Adipose tissue (tissue), 3 donors: ENCODE measurements around the gene MRPL54. TPM values are rescaled to one million over a fixed set of nuclear protein-coding genes. Genes with fewer than 3 reads are reported as not detected.
"Not testable (repeated sequence)": the region's sequence is repeated elsewhere in the genome, so short reads cannot be mapped to it uniquely, and the experiment has no call there.

Source experiments
- H3K27ac ChIP-seq: one replicate; pipeline ENCODE4 v1.5.1; 2013; ENCODE audit warnings: low read depth, low read length
- WGBS, 3 donors: extraction: QIAGEN DNeasy Blood & Tissue Kit; methylation state at CpG; one replicate each; pipeline ENCODE4 v1.1.7; 2013; 5-methylcytosine and 5-hydroxymethylcytosine counted together
- polyA plus RNA-seq, 3 donors: library from polyadenylated mRNA; stranded (reverse); fragments of 200-250 nt; gene quantifications; one replicate each; pipeline ENCODE4 v1.2.3, GENCODE V29; 2013
- donor health status: healthy with polysubstance abuse.
- donor health status: Bipolar disorder and iron deficiency.
- donor health status: healthy.

The MRPL54 gene
- polyA plus RNA-seq, 3 donors: 89.4 to 128 (median 114) TPM

GRCh38 chr19:3762130-3762473, 380 bp upstream of the MRPL54 start:
- 69 to 73% (median 71%) methylated on average over 1 of the region's 1 CpG for WGBS, 3 donors
- no peak overlapping the region for H3K27ac ChIP-seq

- H3K27ac ChIP-seq: no peak overlapping the region
- WGBS, 3 donors: 91 to 95% (median 94%) methylated on average over 12 of the region's 12 CpGs
Measured at GRCh38 chr19:3765121-3765520, 2.6 kb downstream of the MRPL54 start.

DNA sequence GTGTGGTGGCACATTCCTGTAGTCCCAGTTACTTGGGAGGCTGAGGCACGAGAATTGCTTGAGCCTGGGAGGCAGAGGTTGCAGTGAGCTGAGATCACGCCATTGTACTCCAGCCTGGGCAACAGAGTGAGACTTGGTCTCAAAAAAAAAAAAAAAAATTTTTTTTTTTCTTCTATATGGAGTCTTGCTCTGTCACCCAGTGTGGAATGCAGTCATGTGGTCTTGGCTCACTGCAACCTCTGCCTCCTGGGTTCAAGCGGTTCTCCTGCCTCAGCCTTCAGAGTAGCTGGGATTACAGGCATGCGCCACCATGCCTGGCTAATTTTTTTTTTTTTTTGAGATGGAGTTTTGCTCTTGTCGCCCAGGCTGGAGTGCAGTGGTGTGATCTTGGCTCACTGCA, 3.3 kb downstream of the MRPL54 start:
- H3K27ac ChIP-seq: not testable (repeated sequence)
- 92 to 96% (median 95%) methylated on average over 5 of the region's 5 CpGs for WGBS, 3 donors

DNA sequence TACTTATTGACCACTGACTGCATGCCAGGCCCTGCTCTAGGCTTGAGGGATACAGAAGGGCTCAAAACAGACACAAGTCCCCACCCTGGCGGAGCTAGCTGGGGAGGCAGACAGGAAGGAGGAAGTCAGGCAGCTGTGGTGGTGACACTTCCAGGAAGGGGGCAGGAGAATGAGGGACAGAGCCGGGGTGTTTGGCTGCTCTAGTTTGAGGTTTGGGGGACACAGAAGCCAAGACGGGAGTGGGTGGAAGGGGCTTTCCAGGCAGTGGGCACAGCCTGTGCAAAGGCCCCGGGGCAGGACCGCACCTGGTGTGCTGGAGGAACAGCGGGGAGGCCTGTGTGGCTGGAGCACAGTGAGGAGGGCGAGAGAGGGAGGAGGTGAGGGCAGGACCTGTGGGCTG, 4.0 kb downstream of the MRPL54 start:
- H3K27ac ChIP-seq: no peak overlapping the region
- WGBS, 3 donors: 74 to 94% (median 76%) methylated on average over 6 to 7 of the region's 7 CpGs

GRCh38 chr19:3767050-3767449, 4.6 kb downstream of the MRPL54 start:
- H3K27ac ChIP-seq: no peak overlapping the region
- WGBS, 3 donors: 94 to 95% (median 94%) methylated on average over 20 to 23 of the region's 23 CpGs

- no peak overlapping the region for H3K27ac ChIP-seq
- 85 to 94% (median 86%) methylated on average over 22 to 25 of the region's 25 CpGs for WGBS, 3 donors
Measured at GRCh38 chr19:3768015-3768747, 5.7 kb downstream of the MRPL54 start.

GRCh38 chr19:3768748-3769099, 6.2 kb downstream of the MRPL54 start:
- 88 to 100% (median 98%) methylated on average over 7 of the region's 7 CpGs for WGBS, 3 donors
- H3K27ac ChIP-seq: no peak overlapping the region

DNA sequence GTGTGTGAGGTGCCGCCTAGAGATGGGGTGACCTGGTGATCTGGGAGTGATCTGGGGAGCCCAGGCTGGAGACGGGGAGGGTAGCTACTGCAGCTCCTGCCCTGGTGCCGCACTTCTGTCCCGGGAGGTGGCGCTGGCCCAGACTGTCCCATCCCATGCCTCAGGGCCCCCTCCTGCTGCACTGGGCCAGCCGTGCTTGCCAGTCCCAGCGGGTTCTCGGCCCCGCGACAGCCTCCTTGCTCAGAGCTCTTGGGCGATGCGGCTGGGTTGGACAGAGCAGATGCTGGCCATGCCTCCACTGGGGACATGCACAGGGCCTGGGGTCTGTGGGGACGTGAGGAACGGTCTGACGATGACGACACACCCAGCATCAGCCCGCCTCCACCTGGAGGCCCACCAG, 7.0 kb downstream of the MRPL54 start:
- WGBS, 3 donors: 88% methylated on average over 15 to 17 of the region's 17 CpGs
- H3K27ac ChIP-seq: no peak overlapping the region

DNA sequence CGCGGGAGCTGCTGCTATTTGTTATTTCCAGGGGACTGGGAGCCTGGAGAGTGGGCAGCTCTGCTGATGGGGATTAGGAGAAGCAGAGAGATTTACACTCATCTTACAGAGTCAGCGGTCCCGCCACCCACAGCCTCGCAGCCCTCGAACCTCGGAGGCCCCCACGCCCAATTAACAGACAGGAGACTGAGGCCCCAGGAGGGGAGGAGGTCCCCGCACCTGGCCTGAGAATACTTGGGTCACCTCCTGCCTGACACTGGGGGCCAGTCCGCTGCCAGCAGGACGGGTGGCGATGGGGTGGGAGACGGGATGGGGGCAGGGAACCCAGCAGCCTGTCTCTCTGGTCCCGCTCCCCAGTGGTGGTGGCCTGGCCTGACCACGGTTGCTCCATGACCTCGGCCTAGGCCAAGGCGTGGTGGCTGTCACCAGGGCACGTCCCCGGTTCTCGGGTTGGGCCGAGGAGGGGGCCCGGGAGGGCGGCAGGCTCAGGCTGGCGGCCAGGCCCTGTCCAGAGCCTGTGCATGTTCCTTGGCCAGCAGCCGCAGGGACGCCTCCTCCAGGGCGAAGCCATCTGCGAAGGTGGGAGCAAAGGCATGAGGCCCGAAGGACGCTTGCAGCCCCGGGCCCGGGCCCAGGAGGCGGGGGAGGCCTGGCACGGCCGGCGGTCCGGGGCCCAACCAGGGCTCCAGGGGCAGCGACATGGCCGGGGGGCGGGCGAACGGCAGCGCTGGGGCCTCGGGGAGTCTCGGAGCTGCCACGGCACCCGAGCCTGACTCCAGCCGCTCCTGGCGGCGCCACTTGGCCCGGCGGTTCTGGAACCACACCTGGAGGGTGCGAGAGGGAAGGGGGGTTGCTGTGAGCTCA, 7.9 kb downstream of the MRPL54 start:
- WGBS, 3 donors: 63 to 78% (median 71%) methylated on average over 52 of the region's 53 CpGs
- no peak overlapping the region for H3K27ac ChIP-seq

DNA sequence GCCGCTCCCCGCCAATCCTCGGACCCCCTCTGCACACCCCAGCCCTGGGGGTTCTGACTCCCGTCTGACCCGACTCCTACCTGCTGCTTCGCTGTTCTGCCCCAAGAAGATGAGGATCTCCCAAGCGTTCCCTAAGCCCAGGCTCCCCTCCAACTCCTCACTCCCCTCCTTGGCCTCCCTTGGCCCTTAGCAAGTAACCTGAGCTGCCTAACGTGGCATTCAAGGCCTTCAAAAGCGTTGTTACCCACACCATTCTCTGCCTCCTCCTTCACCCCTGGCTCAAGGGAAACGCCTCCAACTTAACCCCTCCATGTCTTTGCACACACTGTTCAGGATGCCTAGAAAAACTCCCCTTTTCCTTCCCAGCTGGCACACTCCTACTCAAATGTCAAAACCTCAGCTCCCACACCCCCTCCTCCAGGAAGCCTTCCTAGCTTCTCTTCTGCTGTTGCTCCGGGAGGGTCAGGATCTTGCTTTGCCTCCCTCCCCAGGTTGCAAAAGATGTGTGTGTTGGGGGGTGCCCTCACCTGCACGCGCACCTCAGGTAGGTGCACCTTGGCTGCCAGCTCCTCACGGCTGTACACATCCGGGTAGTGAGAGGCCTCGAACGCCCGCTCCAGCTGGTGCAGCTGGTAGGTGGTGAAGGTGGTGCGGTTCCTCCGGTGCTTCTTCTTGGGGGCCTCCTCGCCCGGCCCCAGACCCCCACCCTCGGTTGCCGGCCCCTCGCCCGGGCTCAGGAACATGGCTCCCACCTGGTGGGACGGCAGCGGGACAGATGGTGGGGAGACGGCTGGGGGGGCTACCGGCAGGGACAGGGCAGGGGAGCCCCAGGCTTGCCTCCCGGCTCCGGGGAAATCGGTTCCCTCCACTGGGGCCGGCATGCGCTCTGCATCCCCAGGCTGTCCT, 8.8 kb downstream of the MRPL54 start:
- WGBS, 3 donors: 75 to 83% (median 80%) methylated on average over 35 of the region's 35 CpGs
- no peak overlapping the region for H3K27ac ChIP-seq

- H3K27ac ChIP-seq: no peak within 1 kb of the TSS
- WGBS, 3 donors: 18 to 53% (median 39%) methylated on average over 19 to 23 of the region's 23 CpGs
Measured at GRCh38 chr19:3771906-3772455, 9.5 kb downstream of the MRPL54 start, which contains the start of gene RAX2. Gene RAX2, minus strand, starts transcription at chr19:3772228. Its CDS starts 486 bp downstream, at chr19:3771742.

DNA sequence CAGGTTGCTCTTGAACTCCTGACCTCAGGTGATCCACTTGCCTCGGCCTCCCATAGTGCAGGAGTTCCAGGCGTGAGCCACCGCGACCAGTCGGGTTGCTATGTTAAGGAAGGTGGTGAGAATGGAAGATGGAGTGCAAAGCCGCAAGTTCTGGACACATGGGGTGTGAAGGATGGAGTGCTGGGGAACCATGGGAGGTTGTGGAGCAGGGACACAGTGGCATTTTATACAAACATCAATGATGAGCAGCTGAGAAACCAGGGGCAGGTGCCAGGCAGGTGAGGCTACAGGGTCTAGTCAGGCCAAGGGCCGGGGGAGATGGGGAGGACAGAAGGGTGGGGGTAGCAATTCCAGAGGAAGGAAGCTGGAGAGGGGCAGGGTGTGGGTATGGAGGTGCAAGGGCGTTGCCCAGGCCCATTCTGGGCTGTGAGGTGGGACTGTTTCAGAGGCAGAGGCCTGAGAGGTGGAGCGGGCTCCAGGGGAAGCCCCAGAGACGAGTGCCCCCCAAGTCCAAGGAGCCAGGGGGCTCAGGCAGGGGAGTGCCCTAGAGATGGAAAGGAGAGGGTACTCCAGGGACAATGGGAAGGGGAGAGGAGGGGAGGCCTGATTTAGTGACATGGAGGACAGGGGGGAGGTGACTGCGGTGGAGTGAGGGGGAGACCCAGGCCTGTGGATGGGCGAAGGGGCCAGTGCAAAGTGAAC, 11.5 kb downstream of the MRPL54 start:
- no peak overlapping the region for H3K27ac ChIP-seq
- WGBS, 3 donors: 83 to 87% (median 84%) methylated on average over 12 of the region's 12 CpGs

- 54 to 66% (median 66%) methylated on average over 24 to 25 of the region's 25 CpGs for WGBS, 3 donors
Measured at GRCh38 chr19:3774621-3775373, 12.3 kb downstream of the MRPL54 start.

GRCh38 chr19:3775374-3775711, 12.9 kb downstream of the MRPL54 start:
- H3K27ac ChIP-seq: no peak overlapping the region
- 79 to 96% (median 89%) methylated on average over 2 of the region's 2 CpGs for WGBS, 3 donors

More at GRCh38 chr19:3774621-3775373, 12.3 kb downstream of the MRPL54 start:
- H3K27ac ChIP-seq: no peak overlapping the region

GRCh38 chr19:3775831-3776230, 13.3 kb downstream of the MRPL54 start:
- WGBS, 3 donors: 90 to 94% (median 93%) methylated on average over 5 of the region's 5 CpGs
- no peak overlapping the region for H3K27ac ChIP-seq

GRCh38 chr19:3776479-3777040, 14.1 kb downstream of the MRPL54 start:
- WGBS, 3 donors: 81 to 95% (median 86%) methylated on average over 1 of the region's 1 CpG
- H3K27ac ChIP-seq: no peak overlapping the region
